HepG2 (cell line): ENCODE measurements around the gene ATRIP. TPM values are rescaled to one million over a fixed set of nuclear protein-coding genes. Genes with fewer than 3 reads are reported as not detected.
A peak's percentile ranks its signal among the peaks of the same experiment; 100 is the strongest.

Source experiments
- ATAC-seq: fragments of 200-7000 bp; cut with Tn5 transposase; 3 replicates; pipeline ENCODE4 v1.9.1; 2020; ENCODE audit warnings: mild to moderate bottlenecking, moderate library complexity
- BruUV-seq: library from RNA; stranded (reverse); fragments of 400-500 nt; replicated peaks from 2 replicates; lab custom pipeline; 2021; lab: Mats Ljungman, UMichigan
- CTCF ChIA-PET: fragments of 300-600 bp; formaldehyde crosslinking; extraction: SDS; loops from one replicate; lab custom pipeline; 2021; ENCODE audit warnings: low total read pairs, inconsistent platforms, low intra/inter-chr PET ratio; lab: Yijun Ruan, JAX
- POLR2A ChIA-PET: fragments of 350-600 bp; sonication (Branson Sonifier 250); formaldehyde crosslinking; loops from one replicate; lab custom pipeline; 2020; ENCODE audit warnings: antibody characterized with exemption, inconsistent platforms; lab: Yijun Ruan, JAX
- DNase-seq: peaks from one replicate; pipeline ENCODE4 v3.0.0-alpha.2; 2015; ENCODE audit warnings: low spot score
- FAIRE-seq: peaks from 3 replicates; lab custom pipeline; 2011; peaks lifted over from hg19 to GRCh38; lab: Jason Lieb, UNC
- H2AFZ ChIP-seq: one replicate; pipeline ENCODE4 v1.6.1; 2011; ENCODE audit warnings: low read length, inconsistent platforms
- H3K27ac ChIP-seq: fragments of 300-600 bp; 3 replicates; pipeline ENCODE4 v1.8.0; 2011; ENCODE audit warnings: mixed run types, mild to moderate bottlenecking, mixed read lengths, low read length, inconsistent platforms; ENCODE audit not compliant: insufficient read depth; ENCODE audit errors: extremely low read length
- H3K27me3 ChIP-seq, 2 experiments: fragments of 200-600 bp in 1 of 2; 2 replicates in 1 of 2; 3 replicates in 1 of 2; pipeline versions ENCODE4 v1.6.0 to v1.8.0; 2011; ENCODE audit warnings: low read length in 2 of 2, mild to moderate bottlenecking in 2 of 2, moderate library complexity in 2 of 2, inconsistent platforms in 1 of 2; ENCODE audit not compliant: insufficient read depth in 2 of 2, control insufficient read depth in 1 of 2
- H3K36me3 ChIP-seq, 2 experiments: fragments of 200-600 bp in 1 of 2; replicated peaks in 1 of 2; 2 replicates in 1 of 2; 3 replicates in 1 of 2; pipeline versions ENCODE4 v1.5.1 to v1.8.0; 2011; ENCODE audit warnings: low read length in 2 of 2, inconsistent platforms in 1 of 2; ENCODE audit not compliant: insufficient read depth in 2 of 2, control insufficient read depth in 1 of 2
- H3K4me1 ChIP-seq: 2 replicates; pipeline ENCODE4 v1.5.1; 2012; ENCODE audit warnings: low read length, inconsistent platforms; ENCODE audit not compliant: insufficient read depth
- H3K4me2 ChIP-seq: 2 replicates; pipeline ENCODE4 v1.6.0; 2011; ENCODE audit warnings: low read depth, low read length, inconsistent platforms
- H3K4me3 ChIP-seq, 3 experiments: fragments of 200-600 bp in 1 of 3; sonication (generic), shearing (Covaris generic) in 1 of 3; replicated peaks in 1 of 3; 2 replicates each; pipeline ENCODE4 v1.5.1; 2011 to 2016; ENCODE audit warnings: low read length in 3 of 3, inconsistent platforms in 2 of 3, low read depth in 2 of 3, mild to moderate bottlenecking in 2 of 3, control low read depth in 1 of 3, mixed read lengths in 1 of 3; ENCODE audit not compliant: insufficient read depth in 1 of 3
- H3K79me2 ChIP-seq: one replicate; pipeline ENCODE4 v1.6.1; 2011; ENCODE audit warnings: low read length, inconsistent platforms; ENCODE audit not compliant: insufficient read depth
- H3K9ac ChIP-seq: 2 replicates; pipeline ENCODE4 v1.6.0; 2011; ENCODE audit warnings: mild to moderate bottlenecking, low read depth, low read length, inconsistent platforms; ENCODE audit not compliant: insufficient read depth
- H3K9me3 ChIP-seq: 2 replicates; pipeline ENCODE4 v1.5.1; 2012; ENCODE audit warnings: mild to moderate bottlenecking, low read length
- H4K20me1 ChIP-seq: 2 replicates; pipeline ENCODE4 v1.6.0; 2011; ENCODE audit warnings: inconsistent platforms, mild to moderate bottlenecking, low read length, moderate library complexity; ENCODE audit not compliant: insufficient read depth
- DR1 ChIP-seq: sonication (generic); formaldehyde crosslinking; IDR thresholded peaks from 2 replicates; pipeline ENCODE4 v1.8.0; 2021; ENCODE audit warnings: mild to moderate bottlenecking, missing genetic modification reagents, inconsistent platforms
- FOXJ3 ChIP-seq: sonication (generic); formaldehyde crosslinking; IDR thresholded peaks from 2 replicates; pipeline ENCODE4 v1.4.0; 2020; ENCODE audit warnings: missing genetic modification reagents, mild to moderate bottlenecking, borderline replicate concordance
- GTF3A ChIP-seq: sonication (generic); formaldehyde crosslinking; conservative IDR thresholded peaks from 2 replicates; pipeline ENCODE4 v1.4.0; 2020; ENCODE audit warnings: mild to moderate bottlenecking, missing genetic modification reagents
- HMG20A ChIP-seq: IDR thresholded peaks from 2 replicates; pipeline ENCODE4 v1.6.1; 2016; ENCODE audit warnings: borderline replicate concordance
- KDM4B ChIP-seq: sonication (generic); formaldehyde crosslinking; IDR thresholded peaks from 2 replicates; pipeline ENCODE4 v1.4.0; 2020; ENCODE audit warnings: missing genetic modification reagents
- KMT2B ChIP-seq: IDR thresholded peaks from 2 replicates; pipeline ENCODE4 v1.6.1; 2016; ENCODE audit warnings: missing genetic modification reagents, missing compliant biosample characterization
- MXD1 ChIP-seq: sonication (generic); formaldehyde crosslinking; IDR thresholded peaks from 2 replicates; pipeline ENCODE4 v1.4.0; 2020; ENCODE audit warnings: mild to moderate bottlenecking, missing genetic modification reagents
- NFYC ChIP-seq: IDR thresholded peaks from 2 replicates; pipeline ENCODE4 v1.6.1; 2016; ENCODE audit warnings: missing genetic modification reagents, missing compliant biosample characterization
- SAP130 ChIP-seq: IDR thresholded peaks from 2 replicates; pipeline ENCODE4 v1.6.1; 2016; ENCODE audit warnings: low read depth
- SMYD3 ChIP-seq: sonication (generic); formaldehyde crosslinking; IDR thresholded peaks from 2 replicates; pipeline ENCODE4 v1.8.1; 2023; ENCODE audit warnings: mild to moderate bottlenecking, missing genetic modification reagents
- TMF1 ChIP-seq: sonication (generic); formaldehyde crosslinking; IDR thresholded peaks from 2 replicates; pipeline ENCODE4 v1.8.1; 2022; ENCODE audit warnings: low read depth, missing genetic modification reagents
- USF2 ChIP-seq, 2 experiments: sonication (generic) in 1 of 2; formaldehyde crosslinking in 1 of 2; IDR thresholded peaks; 2 replicates each; pipeline versions ENCODE4 v1.5.1 to v1.6.1; 2011 to 2020; ENCODE audit warnings: borderline replicate concordance in 1 of 2, low read depth in 1 of 2, low read length in 1 of 2, mild to moderate bottlenecking in 1 of 2, missing genetic modification reagents in 1 of 2, moderate library complexity in 1 of 2
- ZMAT3 ChIP-seq: sonication (generic); formaldehyde crosslinking; conservative IDR thresholded peaks from 2 replicates; pipeline ENCODE4 v1.7.0; 2021; ENCODE audit warnings: missing genetic modification reagents
- ZNF432 ChIP-seq: sonication (generic); formaldehyde crosslinking; IDR thresholded peaks from 2 replicates; pipeline ENCODE4 v1.5.0; 2020; ENCODE audit warnings: missing genetic modification reagents, mild to moderate bottlenecking, borderline replicate concordance
- WGBS: methylation state at CpG from one replicate; pipeline ENCODE4 v1.1.6; 2017; ENCODE audit warnings: low lambda C conversion rate; 5-methylcytosine and 5-hydroxymethylcytosine counted together
- in situ Hi-C: cut with HindIII; loops from 2 replicates; pipeline ENCODE4 v1.10.0; 2017; ENCODE audit warnings: low pct_unique_long_range_greater_than_20kb; ENCODE audit not compliant: extremely low pct_ligation_motif_present
- intact Hi-C: fragments of 100-400 bp; cut with micrococcal nuclease; formaldehyde crosslinking; loops from one replicate; pipeline ENCODE4 v1.10.0; 2022; ENCODE audit not compliant: unreplicated experiment
- polyA plus RNA-seq, 8 experiments: library from polyadenylated mRNA; depleted of rRNA in 3 of 8; stranded (reverse) in 7 of 8; unstranded in 1 of 8; fragments of >200 nt; fragmentation: Illumina TruSeq in 4 of 8; extraction: Trizol in 4 of 8; gene quantifications; 2 replicates each; pipeline versions ENCODE4 v1.2.1 to v1.2.3, GENCODE V29; 2011 to 2016; ENCODE audit warnings: low read depth in 4 of 8, missing spikeins in 1 of 8, mixed read lengths in 1 of 8; ENCODE audit not compliant: insufficient read depth in 1 of 8
- total RNA-seq, 5 experiments: library from RNA; depleted of rRNA; stranded (reverse); fragments of >200 nt; fragmentation: Illumina TruSeq; extraction: Trizol; gene quantifications; 2 replicates each; pipeline ENCODE4 v1.2.3, GENCODE V29; 2016; ENCODE audit warnings: low read depth in 1 of 5
- TF ChIP-seq, protein P1 (sequence below): sonication (generic); formaldehyde crosslinking; IDR thresholded peaks from 2 replicates; pipeline ENCODE4 v1.4.0; 2020; ENCODE audit warnings: missing genetic modification reagents, mild to moderate bottlenecking, borderline replicate concordance

ATRIP gene
- total and polyA plus RNA-seq, 2 of the 13 experiments (the other 11 are each of a cell fraction or from before 2014, with no cell fraction given): 5.1 to 12.5 TPM

GRCh38 chr3:48467473-48468267 lies 21.1 kb downstream of the ATRIP start:
- Histone ChIP-seq H3K4me3 (no peak overlapping the region), H3K27ac (peak overlapping the region; percentile 27), H3K36me3 (peaks cover 3 to 10% of the 10 kb centered on the region in 2 experiments; a peak in 3 of 5 replicates), H3K27me3 (no peaks in the 10 kb centered on the region; a peak in 1 of 5 replicates), H4K20me1 (no peaks in the 10 kb centered on the region), H2AFZ (no peak overlapping the region), H3K9me3 (no peaks in the 10 kb centered on the region), H3K79me2 (peaks cover 1% of the 10 kb centered on the region), H3K4me2 (no peak overlapping the region), H3K9ac (no peak overlapping the region), H3K4me1 (peaks cover 58% of the 10 kb centered on the region)
- ChIA-PET POLR2A (interaction anchor here (1.3 to 2.1 kb wide), 2 partner anchors 21 to 28 kb away, joined by 3 to 7 read pairs; partner anchors contain the start of genes ATRIP, CCDC51 and TMA7), CTCF (no interaction called here)
- FAIRE-seq (no peak), DNase-seq (no peak), ATAC-seq (no peak)
- TF ChIP-seq SAP130 (CRISPR knock-in tag) (no peak), NFYC (no peak), USF2 (IDR thresholded peaks at IDR 0.05; ENCODE audit: low read depth, low read length) (no peak), USF2 (CRISPR knock-in tag; IDR thresholded peaks at IDR 0.05; ENCODE audit: borderline replicate concordance) (no peak), HMG20A (CRISPR knock-in tag) (no peak), TMF1 (CRISPR knock-in tag) (no peak), GTF3A (no peak), MXD1 (CRISPR knock-in tag) (no peak), FOXJ3 (CRISPR knock-in tag) (no peak), ZMAT3 (CRISPR knock-in tag) (no peak), SMYD3 (CRISPR knock-in tag) (no peak), KDM4B (CRISPR knock-in tag) (no peak), ZNF432 (CRISPR knock-in tag) (no peak), KMT2B (no peak), DR1 (CRISPR knock-in tag) (no peak)
- TF ChIP-seq, protein P1, sequence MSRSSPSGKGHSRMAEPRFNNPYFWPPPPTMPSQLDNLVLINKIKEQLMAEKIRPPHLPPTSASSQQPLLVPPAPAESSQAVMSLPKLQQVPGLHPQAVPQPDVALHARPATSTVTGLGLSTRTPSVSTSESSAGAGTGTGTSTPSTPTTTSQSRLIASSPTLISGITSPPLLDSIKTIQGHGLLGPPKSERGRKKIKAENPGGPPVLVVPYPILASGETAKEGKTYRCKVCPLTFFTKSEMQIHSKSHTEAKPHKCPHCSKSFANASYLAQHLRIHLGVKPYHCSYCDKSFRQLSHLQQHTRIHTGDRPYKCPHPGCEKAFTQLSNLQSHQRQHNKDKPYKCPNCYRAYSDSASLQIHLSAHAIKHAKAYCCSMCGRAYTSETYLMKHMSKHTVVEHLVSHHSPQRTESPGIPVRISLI (CRISPR knock-in tag): no peak
- BruUV-seq: no TSS peak
- in situ Hi-C loops: loop anchor here (5.0 kb wide), 2 partner anchors 35 to 90 kb away; partner anchors contain the start of genes PFKFB4 and SHISA5
- intact Hi-C loops: no loop called here
- 91% methylated on average over 7 of the region's 7 CpGs for WGBS
